ENCODE data around the gene SPHKAP.
"Not testable (repeated sequence)": the region's sequence is repeated elsewhere in the genome, so short reads cannot be mapped to it uniquely, and the experiment has no call there.

Gene SPHKAP

DNA sequence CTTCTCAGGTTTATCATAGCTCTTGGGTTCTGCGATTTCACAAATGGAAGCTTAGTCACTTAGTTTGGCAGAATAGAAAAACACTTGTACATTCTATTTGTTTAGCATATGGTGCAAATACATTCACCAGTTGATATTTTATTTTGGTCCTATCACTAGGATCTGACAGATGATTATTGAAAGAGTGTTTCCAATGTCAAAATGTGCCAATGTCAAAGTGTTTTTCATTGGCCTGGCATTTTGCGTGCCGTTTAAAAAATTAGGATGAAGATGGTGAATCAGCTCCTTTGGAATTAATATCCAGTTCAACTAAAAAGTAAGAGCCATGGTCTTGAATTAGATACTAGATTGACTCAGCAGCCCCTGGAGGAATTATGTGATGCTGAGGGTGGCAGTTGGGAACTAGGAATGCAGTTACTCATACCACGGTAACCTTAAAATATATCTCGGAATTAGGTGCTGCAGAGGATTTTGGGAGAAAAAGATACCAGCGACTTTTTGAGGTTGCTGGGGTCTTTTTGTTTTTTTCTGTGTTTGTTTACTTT is 87.0 kb downstream of the SPHKAP start:
- peak; percentile 89 for DNase-seq (ENCODE audit: low read depth)

GRCh38 chr2:228092056-228092455 is 89.4 kb downstream of the SPHKAP start:
- no peak for DNase-seq (ENCODE audit: low read depth)

- DNase-seq (ENCODE audit: low read depth): no peak
Observed at GRCh38 chr2:228086561-228086960, 94.9 kb downstream of the SPHKAP start.

DNA sequence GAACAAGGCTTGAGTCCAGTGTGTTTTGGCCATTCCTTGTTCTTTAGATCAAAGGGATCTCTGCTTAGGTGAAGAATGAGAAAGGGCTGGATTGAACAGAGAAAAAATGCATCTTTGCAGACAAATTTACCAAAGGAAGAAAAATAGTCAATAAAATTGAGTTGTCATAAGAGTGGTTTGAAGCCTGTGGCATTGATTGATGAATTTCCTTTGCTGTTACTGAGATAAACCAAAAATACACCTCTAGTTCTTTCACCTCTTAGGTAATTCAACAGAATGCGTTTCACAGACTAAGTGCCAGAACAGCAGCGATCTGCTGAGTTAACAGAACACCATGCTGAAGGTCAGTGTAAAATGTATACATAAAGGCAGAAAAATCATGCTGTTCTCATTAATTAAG is 96.8 kb downstream of the SPHKAP start:
- no peak for DNase-seq (ENCODE audit: low read depth)

- DNase-seq (ENCODE audit: low read depth): no peak
Observed at GRCh38 chr2:228083131-228083530, 98.4 kb downstream of the SPHKAP start.

DNA sequence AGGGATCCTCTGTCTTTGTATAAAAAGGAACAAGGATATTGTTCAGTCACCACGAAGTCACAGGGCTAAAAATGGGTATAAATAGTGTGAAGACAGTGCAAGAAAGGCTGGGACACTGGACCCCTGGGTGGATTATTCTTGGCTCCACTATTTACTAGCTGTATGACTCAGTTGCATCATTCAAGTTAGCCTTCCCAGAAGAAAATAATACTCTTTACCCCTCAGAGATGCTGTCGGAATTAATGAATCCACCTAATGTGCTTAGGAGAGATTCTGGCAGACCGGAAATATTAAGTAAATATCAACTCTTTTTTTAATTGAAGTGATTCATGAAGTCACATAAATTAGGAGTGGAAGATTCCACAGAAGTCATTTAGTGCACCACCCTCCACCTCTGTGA is 98.9 kb downstream of the SPHKAP start:
- peak; percentile 39 for DNase-seq (ENCODE audit: low read depth)

- no peak for DNase-seq (ENCODE audit: low read depth)
Observed at GRCh38 chr2:228079194-228079593, 102.3 kb downstream of the SPHKAP start.

GRCh38 chr2:228076695-228077094 is 104.8 kb downstream of the SPHKAP start:
- DNase-seq (ENCODE audit: low read depth): not testable (repeated sequence)

GRCh38 chr2:228072669-228073068 is 108.8 kb downstream of the SPHKAP start:
- DNase-seq (ENCODE audit: low read depth): no peak

DNA sequence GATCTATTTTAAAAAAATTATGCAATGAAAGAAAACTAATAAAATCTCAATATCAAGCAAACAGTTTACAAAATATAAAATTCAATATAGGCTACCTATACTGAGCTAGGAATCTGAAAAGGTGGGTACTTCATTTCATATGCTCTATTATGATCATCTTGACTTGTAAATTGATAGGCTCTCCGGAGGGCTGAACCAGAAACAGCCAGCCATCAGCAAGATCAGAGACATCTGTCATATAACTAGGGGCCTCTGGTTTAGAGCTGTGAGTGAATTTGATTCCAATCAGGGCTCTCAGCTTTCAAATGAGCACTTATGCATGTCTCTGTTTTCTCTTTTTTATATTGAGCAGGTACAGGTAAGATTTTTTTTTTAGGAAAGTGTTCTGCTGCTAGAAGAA is 114.2 kb downstream of the SPHKAP start:
- DNase-seq (ENCODE audit: low read depth): no peak

DNA sequence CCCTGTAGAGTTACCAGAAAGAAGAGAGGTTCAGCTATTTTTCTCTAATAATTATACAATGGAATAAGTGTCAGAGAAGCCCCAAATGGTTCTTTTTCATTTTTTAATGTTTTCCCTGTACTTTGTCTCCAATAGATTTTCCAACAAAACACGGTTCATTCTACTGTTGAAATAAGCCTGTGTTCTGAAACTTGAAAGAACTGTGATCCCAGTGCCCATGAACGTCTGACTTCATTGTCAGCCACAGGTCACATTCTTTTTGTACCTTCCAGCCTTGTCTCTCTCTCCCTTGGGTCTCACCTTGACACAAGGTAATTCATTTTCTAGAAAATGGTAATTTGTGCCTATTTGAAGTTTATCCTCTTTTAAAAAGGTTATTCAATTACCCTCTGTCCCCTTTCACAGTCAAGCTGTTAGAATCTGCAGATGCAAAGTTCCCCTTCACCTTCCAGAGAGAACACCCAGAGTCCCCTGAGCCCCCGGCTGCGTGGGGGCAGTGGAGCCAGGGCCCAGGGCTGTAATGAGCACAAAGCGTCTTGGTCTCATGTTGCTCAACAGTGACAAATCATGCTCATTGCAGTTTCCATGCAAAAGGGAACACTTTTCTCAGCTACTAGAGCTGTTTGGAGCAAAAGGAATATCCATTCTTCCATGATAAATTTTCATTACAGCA is 115.2 kb downstream of the SPHKAP start:
- no peak for DNase-seq (ENCODE audit: low read depth)

DNA sequence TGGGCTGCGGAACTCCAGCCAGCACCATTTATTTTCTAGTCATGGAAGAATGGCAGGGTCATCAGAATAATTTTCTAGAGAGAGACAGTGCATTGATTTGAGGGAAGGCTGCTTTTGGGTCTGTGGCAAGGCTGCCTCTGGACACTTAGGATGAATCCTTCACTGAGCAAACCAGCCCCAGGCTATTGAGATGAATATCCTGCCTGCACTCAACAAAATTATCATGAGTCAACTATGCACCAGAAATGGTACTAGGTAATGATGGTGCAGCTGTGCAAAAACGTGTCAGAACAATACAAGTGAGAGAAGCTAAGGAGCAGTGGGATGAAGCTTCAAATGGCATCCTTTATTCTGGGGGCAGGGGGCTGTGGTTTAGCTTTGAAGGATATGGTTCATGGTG is 115.8 kb downstream of the SPHKAP start:
- DNase-seq (ENCODE audit: low read depth): peak; percentile 63

DNA sequence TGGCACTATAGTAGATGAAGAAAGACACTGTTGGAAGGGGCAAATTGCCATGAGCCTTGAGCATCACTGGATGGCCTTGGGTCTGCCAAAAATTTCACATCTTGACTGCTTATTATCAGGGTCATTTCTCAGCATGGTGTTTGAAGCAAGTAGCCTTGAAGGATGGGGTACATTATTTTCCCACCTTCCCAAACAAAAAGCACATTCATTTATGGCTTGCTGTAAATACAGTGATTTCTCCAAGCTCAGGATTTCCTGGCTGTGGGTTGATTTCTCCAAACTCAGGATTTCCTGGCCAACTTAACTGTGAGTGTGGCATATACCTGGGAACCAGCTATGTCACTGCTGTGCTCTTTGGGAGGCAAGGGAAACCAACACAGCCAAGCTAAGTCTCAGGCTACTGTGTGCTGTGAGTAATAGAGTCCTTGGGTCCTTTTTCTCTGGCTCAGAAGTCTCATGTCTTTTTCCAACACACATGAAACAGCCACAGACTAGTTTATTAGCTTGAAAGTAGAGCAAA is 116.6 kb downstream of the SPHKAP start:
- DNase-seq (ENCODE audit: low read depth): no peak

GRCh38 chr2:228064024-228064423 is 117.5 kb downstream of the SPHKAP start:
- DNase-seq (ENCODE audit: low read depth): no peak

- peak; percentile 62 for DNase-seq (ENCODE audit: low read depth)
Observed at GRCh38 chr2:228063558-228063957, 117.9 kb downstream of the SPHKAP start.

DNA sequence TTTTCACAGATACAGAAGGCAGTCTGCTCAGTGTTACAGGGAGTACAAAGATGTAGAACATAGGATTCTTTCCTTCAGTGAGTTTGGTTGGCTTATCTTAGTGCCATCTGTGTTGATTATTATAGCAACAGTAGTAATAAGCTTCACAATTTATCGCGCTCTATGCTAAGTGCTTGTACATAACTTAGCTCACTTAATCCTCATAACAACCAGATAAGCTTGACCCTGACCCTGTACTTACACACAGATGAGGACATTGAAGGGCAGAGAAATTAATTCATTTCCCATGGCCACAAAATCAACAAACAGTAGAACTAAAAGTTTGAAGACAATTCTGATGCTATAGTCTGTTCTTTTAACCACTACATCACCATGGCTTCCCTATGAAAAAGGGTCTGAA is 121.8 kb downstream of the SPHKAP start:
- no peak for DNase-seq (ENCODE audit: low read depth)

- no peak for DNase-seq (ENCODE audit: low read depth)
Observed at GRCh38 chr2:228056293-228057097, 125.0 kb downstream of the SPHKAP start.

GRCh38 chr2:228048838-228049490 is 132.5 kb downstream of the SPHKAP start:
- DNase-seq (ENCODE audit: low read depth): peak; percentile 74

GRCh38 chr2:228040995-228041394 is 140.5 kb downstream of the SPHKAP start:
- DNase-seq (ENCODE audit: low read depth): no peak

DNA sequence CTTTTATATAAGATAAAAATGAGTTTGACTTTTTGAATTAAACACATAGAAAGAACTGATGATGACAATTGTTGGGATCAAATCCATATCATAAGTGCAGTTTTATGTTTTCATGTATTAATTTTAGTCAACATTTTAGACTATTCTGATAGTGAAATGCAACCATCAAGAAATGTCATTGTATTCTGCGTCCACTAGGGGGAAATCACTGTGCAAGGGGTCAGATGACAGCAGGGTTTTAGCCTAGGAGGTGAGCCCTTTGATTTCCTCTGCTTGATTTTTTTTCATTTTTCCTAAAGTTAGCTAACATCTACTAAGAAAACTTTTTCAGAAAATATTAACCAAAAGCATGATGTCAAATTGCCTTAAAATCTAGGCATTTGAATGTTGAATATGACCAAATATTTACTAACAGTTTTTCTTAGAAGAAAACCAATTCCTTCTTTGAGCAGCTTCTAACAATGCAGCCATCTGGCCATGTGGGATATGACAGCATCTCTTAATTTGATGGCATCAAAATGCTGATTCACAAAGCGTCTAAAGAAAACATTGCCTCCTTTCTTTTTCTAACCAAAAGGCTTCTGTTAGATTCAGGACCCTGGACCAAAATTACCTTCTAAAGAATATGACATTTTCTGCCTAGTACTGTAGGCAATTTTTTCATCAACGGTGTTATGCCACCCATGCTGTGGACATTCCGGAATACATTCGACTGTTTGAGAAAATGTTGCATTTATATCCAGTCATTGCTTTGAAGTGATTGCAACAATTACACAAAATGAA is 141.5 kb downstream of the SPHKAP start:
- peak; percentile 40 for DNase-seq (ENCODE audit: low read depth)

DNA sequence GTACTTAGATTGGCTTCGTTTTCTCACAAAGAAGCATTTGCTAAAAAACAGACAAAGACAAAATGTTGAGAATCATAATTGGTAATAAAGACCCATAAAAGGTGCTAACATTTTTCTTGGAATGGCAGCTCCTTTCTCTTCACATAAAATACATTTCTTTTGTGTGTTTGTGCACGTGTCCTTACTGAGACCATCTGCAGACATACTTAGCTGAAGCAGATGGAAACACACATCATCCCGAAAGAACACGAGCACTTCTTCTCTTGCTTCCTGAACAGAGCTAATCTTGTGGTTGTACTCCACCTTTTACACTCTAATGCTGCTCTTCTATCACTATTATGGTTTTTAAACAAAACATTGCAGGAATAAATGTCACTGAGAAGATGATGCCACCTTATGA is 142.5 kb downstream of the SPHKAP start:
- DNase-seq (ENCODE audit: low read depth): no peak

DNA sequence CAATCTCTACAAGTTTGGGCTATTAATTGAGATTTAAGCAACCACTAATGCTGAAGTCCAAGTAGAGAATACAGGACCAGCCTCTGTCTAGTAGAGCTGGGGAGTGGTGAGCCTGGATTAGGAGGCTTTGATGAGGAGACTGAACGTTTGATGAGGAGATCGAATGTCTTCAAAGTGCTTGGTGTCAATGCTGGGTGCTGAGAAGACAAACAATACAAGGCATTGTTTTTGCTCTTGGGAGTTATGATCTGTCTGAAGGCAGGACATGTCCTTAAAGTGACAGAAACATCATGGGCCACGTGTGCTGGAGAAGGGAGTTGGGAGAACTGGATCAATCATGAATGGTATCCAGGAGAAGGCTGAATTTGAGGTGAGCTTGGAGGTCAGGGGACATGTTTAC is 143.6 kb downstream of the SPHKAP start:
- DNase-seq (ENCODE audit: low read depth): no peak
